Psoas muscle (tissue), 8 donors: ENCODE measurements around the gene GGT5. TPM values are rescaled to one million over a fixed set of nuclear protein-coding genes. Genes with fewer than 3 reads are reported as not detected.

ENCODE experiments used
- ATAC-seq, 4 donors: fragments of 200-7000 bp; cut with Tn5 transposase; one replicate each; pipeline ENCODE4 v1.9.1; 2020; ENCODE audit warnings: moderate library complexity in 3 of 4, mild to moderate bottlenecking in 2 of 4
- DNase-seq, 2 donors: peaks; one replicate each; pipeline ENCODE4 v3.0.0-alpha.2; 2020
- H3K27ac ChIP-seq: fragments of 200-600 bp; one replicate; pipeline ENCODE4 v1.8.0; 2022
- H3K27me3 ChIP-seq, 3 donors: fragments of 200-600 bp in 1 of 3; one replicate each; pipeline versions ENCODE4 v1.6.1 to v1.8.0; 2013 to 2022; ENCODE audit warnings: low read length in 2 of 3, mild to moderate bottlenecking in 2 of 3, moderate library complexity in 1 of 3; ENCODE audit not compliant: insufficient read depth in 3 of 3
- H3K36me3 ChIP-seq, 2 donors: fragments of 200-600 bp in 1 of 2; one replicate each; pipeline versions ENCODE4 v1.6.1 to v1.8.0; 2013 to 2022; ENCODE audit warnings: low read depth in 1 of 2, mild to moderate bottlenecking in 1 of 2, moderate library complexity in 1 of 2; ENCODE audit not compliant: insufficient read depth in 1 of 2
- H3K4me1 ChIP-seq: fragments of 200-600 bp; one replicate; pipeline ENCODE4 v1.8.0; 2022
- H3K4me3 ChIP-seq: fragments of 200-600 bp; one replicate; pipeline ENCODE4 v1.8.0; 2022; ENCODE audit warnings: mild to moderate bottlenecking
- H3K9me3 ChIP-seq: fragments of 200-600 bp; one replicate; pipeline ENCODE4 v1.8.0; 2022
- WGBS, 3 donors: extraction: QIAGEN DNeasy Blood & Tissue Kit; methylation state at CpG; one replicate each; pipeline versions ENCODE4 v1.1.6 to v1.1.7; 2013; 5-methylcytosine and 5-hydroxymethylcytosine counted together
- intact Hi-C, 2 donors: fragments of 100-400 bp; cut with DNase I; formaldehyde crosslinking; loops; one replicate each; pipeline versions ENCODE4 v1.11.0 to v1.14.2; 2022
- polyA plus RNA-seq, 3 donors: library from polyadenylated mRNA; stranded (reverse); fragments of 200-250 nt; gene quantifications; one replicate each; pipeline ENCODE4 v1.2.3, GENCODE V29; 2013
- total RNA-seq, 4 donors: library from RNA; stranded (reverse); fragmentation: NEBNext Ultra II Directional in 2 of 4; extraction: Animal tissue kit (Norgen Biotek cat#: 25700) in 2 of 4; gene quantifications; one replicate each; pipeline versions ENCODE4 v1.2.1 to v1.2.4, GENCODE V29; 2021 to 2023
- TF ChIP-seq, protein P1 (sequence below): fragments of 200-600 bp; IDR thresholded peaks from one replicate; pipeline ENCODE4 v1.8.0; 2022; ENCODE audit warnings: antibody characterized with exemption
- donor health status: healthy with polysubstance abuse.
- donor health status: DM: no; HTN: no; CAD: no; lungs with moderate emphysema.
- donor health status: Bipolar disorder and iron deficiency.
- donor health status: healthy.
- donor health status: DM: yes; HTN: yes; CAD: no.
- donor health status: DM: no; HTN: no; CAD: no.
- donor health status: DM: no; HTN: no; CAD: no.
- donor health status: DM: yes; HTN: yes; CAD: no.

GGT5 gene
- total and polyA plus RNA-seq, 7 donors = 7.3 to 13.7 (median 9.8) TPM

DNA sequence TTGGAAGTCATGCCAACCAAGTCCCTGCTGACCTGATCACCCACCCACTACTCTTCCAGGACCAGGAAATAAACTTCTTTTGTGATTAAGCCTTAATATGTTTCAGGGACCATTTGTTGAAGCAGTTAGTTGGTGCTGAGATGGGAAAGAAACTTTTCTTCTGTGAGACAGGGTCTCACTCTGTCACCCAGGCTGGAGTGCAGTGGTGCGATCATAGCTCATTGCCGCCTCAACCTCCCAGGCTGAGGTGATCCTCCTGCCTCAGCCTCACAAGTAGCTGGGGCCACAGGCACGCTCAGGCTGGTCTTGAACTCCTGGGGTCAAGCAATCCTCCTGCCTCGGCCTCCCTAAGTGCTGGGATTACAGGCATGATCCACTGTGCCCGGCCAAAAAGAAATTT, 53.0 kb downstream of the GGT5 start:
- TF ChIP-seq, protein P1, sequence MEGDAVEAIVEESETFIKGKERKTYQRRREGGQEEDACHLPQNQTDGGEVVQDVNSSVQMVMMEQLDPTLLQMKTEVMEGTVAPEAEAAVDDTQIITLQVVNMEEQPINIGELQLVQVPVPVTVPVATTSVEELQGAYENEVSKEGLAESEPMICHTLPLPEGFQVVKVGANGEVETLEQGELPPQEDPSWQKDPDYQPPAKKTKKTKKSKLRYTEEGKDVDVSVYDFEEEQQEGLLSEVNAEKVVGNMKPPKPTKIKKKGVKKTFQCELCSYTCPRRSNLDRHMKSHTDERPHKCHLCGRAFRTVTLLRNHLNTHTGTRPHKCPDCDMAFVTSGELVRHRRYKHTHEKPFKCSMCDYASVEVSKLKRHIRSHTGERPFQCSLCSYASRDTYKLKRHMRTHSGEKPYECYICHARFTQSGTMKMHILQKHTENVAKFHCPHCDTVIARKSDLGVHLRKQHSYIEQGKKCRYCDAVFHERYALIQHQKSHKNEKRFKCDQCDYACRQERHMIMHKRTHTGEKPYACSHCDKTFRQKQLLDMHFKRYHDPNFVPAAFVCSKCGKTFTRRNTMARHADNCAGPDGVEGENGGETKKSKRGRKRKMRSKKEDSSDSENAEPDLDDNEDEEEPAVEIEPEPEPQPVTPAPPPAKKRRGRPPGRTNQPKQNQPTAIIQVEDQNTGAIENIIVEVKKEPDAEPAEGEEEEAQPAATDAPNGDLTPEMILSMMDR = no peak
- DNase-seq = no peak
- Histone ChIP-seq H3K4me1 (no peaks in the 10 kb centered on the region), H3K9me3 (no peaks in the 10 kb centered on the region), H3K27me3 (peaks cover 0 to 2% (median 0%) of the 10 kb centered on the region in 3 donors), H3K36me3 (no peaks in the 10 kb centered on the region), H3K4me3 (no peak overlapping the region), H3K27ac (no peak overlapping the region)
- ATAC-seq = no peak
- intact Hi-C loops = loop anchor here in 1 of 2 donors (5.0 kb wide), 1 partner anchor 55 kb away; the partner anchor contains the start of gene GGT5
- WGBS, 3 donors = 86 to 98% (median 95%) methylated on average over 5 of the region's 5 CpGs

GRCh38 chr22:24191381-24191841, 53.5 kb downstream of the GGT5 start:
- intact Hi-C loops = loop anchor here in 1 of 2 donors (5.0 kb wide), 1 partner anchor 56 kb away; the partner anchor contains the start of gene GGT5

DNA sequence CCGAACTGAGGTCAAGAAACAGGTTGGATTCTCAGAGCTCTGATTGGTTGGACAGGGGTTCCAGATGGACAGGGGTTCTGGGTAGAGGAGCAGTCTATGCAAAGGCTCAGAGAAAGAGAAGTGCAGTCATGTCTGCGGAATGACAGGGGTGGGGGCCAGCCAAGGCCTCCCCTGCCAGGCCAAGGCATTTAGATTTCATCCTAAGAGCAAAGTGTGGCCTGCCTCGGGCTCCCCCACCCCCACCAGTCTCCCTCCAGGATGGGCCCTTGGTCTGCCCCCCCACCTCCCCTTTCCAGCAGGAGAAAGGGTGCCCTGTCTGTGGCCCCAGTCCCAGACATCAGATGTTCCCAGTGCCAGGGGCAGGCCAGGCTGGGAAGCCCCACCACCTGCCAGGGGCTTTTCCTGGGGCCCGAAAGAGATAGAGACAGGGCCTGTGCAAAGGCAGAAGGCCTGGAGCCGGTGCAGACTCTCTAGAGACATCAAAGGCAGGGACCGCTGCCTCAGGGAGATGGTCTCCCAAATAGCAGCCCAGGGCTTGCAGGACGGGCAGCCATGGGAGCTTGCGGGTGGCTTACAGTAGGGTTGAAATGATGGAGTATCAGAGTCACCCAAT, 54.2 kb downstream of the GGT5 start:
- no peak for ATAC-seq
- H3K4me1 ChIP-seq = no peaks in the 10 kb centered on the region
- TF ChIP-seq, protein P1 = no peak
- no peaks in the 10 kb centered on the region for H3K9me3 ChIP-seq
- H3K36me3 ChIP-seq = no peaks in the 10 kb centered on the region
- WGBS, 3 donors = 80 to 92% (median 83%) methylated on average over 8 of the region's 8 CpGs
- H3K27ac ChIP-seq = no peak overlapping the region
- H3K27me3 ChIP-seq = peaks cover 0 to 2% (median 0%) of the 10 kb centered on the region in 3 donors
- DNase-seq = peak; percentile 14 to 18
- intact Hi-C loops = loop anchor here in 1 of 2 donors (5.0 kb wide), 1 partner anchor 57 kb away; the partner anchor contains the start of gene GGT5
- no peak overlapping the region for H3K4me3 ChIP-seq

More at GRCh38 chr22:24191381-24191841, 53.5 kb downstream of the GGT5 start:
- TF ChIP-seq, protein P1 = no peak
- Histone ChIP-seq H3K4me3 (no peak overlapping the region), H3K4me1 (no peaks in the 10 kb centered on the region), H3K27me3 (peaks cover 0 to 2% (median 0%) of the 10 kb centered on the region in 3 donors), H3K9me3 (no peaks in the 10 kb centered on the region), H3K36me3 (no peaks in the 10 kb centered on the region), H3K27ac (no peak overlapping the region)
- no peak for ATAC-seq
- WGBS, 3 donors = 82 to 95% (median 87%) methylated on average over 11 to 12 of the region's 12 CpGs
- DNase-seq = peak in 1 of 2 donors; percentile 34

GRCh38 chr22:24190159-24190540, 54.7 kb downstream of the GGT5 start:
- TF ChIP-seq, protein P1 = no peak
- Histone ChIP-seq H3K9me3 (no peaks in the 10 kb centered on the region), H3K4me1 (no peaks in the 10 kb centered on the region), H3K4me3 (no peak overlapping the region), H3K27ac (no peak overlapping the region), H3K27me3 (peaks cover 0 to 2% (median 0%) of the 10 kb centered on the region in 3 donors), H3K36me3 (no peaks in the 10 kb centered on the region)
- 83 to 86% (median 85%) methylated on average over 13 to 14 of the region's 14 CpGs for WGBS, 3 donors
- ATAC-seq (peak in 1 of 4 donors; percentile 19), DNase-seq (peak; percentile 12 to 35)
- intact Hi-C loops = loop anchor here in 1 of 2 donors (5.0 kb wide), 1 partner anchor 57 kb away; the partner anchor contains the start of gene GGT5
